ENCODE data around the gene TMEM168. TPM values are rescaled to one million over a fixed set of nuclear protein-coding genes. Genes with fewer than 3 reads are reported as not detected.

TMEM168 gene
- 36.6 and 57.0 TPM in 2 replicates for total RNA-seq

GRCh38 chr7:112789817-112790585 is at the start of gene TMEM168:
TMEM168 (minus strand) TSS chr7:112790393; CDS start chr7:112784825, 5,568 bp downstream.

Data from nasal cavity respiratory epithelium epithelial cell of viscerocranial mucosa (primary cell).